ENCODE data around the gene CLIC5.

DNA sequence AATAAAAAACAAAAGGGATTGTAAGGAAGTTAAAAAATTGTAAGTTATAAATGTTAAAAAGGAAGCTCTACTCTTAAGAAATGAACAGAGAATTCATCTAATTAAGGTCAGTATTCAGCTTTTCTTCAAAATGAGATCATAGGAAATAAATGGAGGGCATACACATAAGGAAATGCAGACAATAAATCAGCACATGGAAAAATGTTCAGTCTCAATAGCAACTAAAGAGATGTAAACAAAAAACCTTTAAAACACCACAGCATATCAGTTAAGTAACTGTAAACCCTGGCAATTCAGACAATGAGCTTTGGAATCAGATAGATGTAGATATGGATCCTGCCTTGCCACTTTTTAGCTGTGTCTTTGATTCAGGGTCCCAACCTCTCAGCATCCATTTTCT is 24.0 kb upstream of the CLIC5 start:
- TF ChIP-seq, protein P1, sequence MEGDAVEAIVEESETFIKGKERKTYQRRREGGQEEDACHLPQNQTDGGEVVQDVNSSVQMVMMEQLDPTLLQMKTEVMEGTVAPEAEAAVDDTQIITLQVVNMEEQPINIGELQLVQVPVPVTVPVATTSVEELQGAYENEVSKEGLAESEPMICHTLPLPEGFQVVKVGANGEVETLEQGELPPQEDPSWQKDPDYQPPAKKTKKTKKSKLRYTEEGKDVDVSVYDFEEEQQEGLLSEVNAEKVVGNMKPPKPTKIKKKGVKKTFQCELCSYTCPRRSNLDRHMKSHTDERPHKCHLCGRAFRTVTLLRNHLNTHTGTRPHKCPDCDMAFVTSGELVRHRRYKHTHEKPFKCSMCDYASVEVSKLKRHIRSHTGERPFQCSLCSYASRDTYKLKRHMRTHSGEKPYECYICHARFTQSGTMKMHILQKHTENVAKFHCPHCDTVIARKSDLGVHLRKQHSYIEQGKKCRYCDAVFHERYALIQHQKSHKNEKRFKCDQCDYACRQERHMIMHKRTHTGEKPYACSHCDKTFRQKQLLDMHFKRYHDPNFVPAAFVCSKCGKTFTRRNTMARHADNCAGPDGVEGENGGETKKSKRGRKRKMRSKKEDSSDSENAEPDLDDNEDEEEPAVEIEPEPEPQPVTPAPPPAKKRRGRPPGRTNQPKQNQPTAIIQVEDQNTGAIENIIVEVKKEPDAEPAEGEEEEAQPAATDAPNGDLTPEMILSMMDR (IDR thresholded peaks at IDR 0.05): no peak
- no peak for TF ChIP-seq POLR2A (IDR thresholded peaks at IDR 0.05)

Data from esophagus squamous epithelium (tissue), 4 donors.